Measurements from ENCODE around the gene PHACTR3. TPM values are rescaled to one million over a fixed set of nuclear protein-coding genes. Genes with fewer than 3 reads are reported as not detected.

The PHACTR3 gene
- total RNA-seq, 1 experiment from 2014 or later, result not detected

DNA sequence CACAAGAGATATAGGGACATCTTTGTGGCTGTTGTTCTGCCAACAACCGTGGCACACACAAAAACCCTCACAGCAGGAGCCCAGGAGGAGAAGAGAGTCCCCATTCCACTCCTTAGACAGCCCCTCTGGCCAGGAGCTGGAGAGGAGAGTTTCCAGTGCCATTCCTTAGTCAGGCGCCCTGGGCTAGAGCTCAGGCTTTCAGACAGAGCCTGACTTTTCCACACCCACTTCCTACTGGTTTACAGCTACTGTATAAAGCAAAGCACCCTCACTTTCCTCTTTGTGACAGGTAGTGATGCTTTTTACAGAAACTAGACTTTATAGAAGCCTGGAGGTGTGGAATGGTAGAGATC is 183.2 kb downstream of the PHACTR3 start:
- no peaks in the 10 kb centered on the region for H3K79me2 ChIP-seq (ENCODE audit: insufficient read depth, low read length)
- H3K9ac ChIP-seq (ENCODE audit: low read length), result no peak overlapping the region
- H3K4me3 ChIP-seq (replicated peaks in 1 of 2; ENCODE audit: low read depth in 1 of 2, low read length in 2 of 2), result no peak overlapping the region
- H3K4me1 ChIP-seq (ENCODE audit: control insufficient read depth in 1 of 2, insufficient read depth in 2 of 2, low read length in 2 of 2), result no peaks in the 10 kb centered on the region
- H2AFZ ChIP-seq (ENCODE audit: low read depth, low read length, poor library complexity, severe bottlenecking), result no peak overlapping the region
- no peak overlapping the region for H3K27ac ChIP-seq (ENCODE audit: low read depth, low read length)
- BruUV-seq (replicated peaks), result no TSS peak
- CTCF ChIA-PET, result no interaction called here
- POLR2A ChIA-PET, result no interaction called here
- no peaks in the 10 kb centered on the region for H3K9me3 ChIP-seq (ENCODE audit: control insufficient read depth in 1 of 2, insufficient read depth in 1 of 2, low read depth in 1 of 2, low read length in 2 of 2)
- H3K27me3 ChIP-seq (ENCODE audit: insufficient read depth, low read length), result peaks cover 21% of the 10 kb centered on the region
- ATAC-seq (no peak), DNase-seq (ENCODE audit: low read depth, low spot score) (no peak)
- no peak overlapping the region for H3K4me2 ChIP-seq (ENCODE audit: low read length)
- H3K36me3 ChIP-seq (ENCODE audit: control insufficient read depth in 1 of 2, insufficient read depth in 2 of 2, low read length in 2 of 2), result no peaks in the 10 kb centered on the region
- H3K9me2 ChIP-seq (ENCODE audit: insufficient read depth), result no peaks in the 10 kb centered on the region
- RAD21 ChIA-PET (ENCODE audit: low non-redundant PET in 1 of 2, low total read pairs in 2 of 2, uncharacterized antibody in 2 of 2, unreplicated experiment in 2 of 2), result no interaction called here
- intact Hi-C loops (cut with micrococcal nuclease), result no loop called here
- no peaks in the 10 kb centered on the region for H4K20me1 ChIP-seq (ENCODE audit: insufficient read depth)
- TF ChIP-seq ZNF274 (IDR thresholded peaks at IDR 0.05; ENCODE audit: low read depth, low read length) (no peak), EGR1 (IDR thresholded peaks at IDR 0.05; ENCODE audit: low read depth) (no peak), SP1 (IDR thresholded peaks at IDR 0.05; ENCODE audit: low read depth) (no peak), FOSL1 (IDR thresholded peaks at IDR 0.05; ENCODE audit: low read depth) (no peak), EZH2phosphoT487 (IDR thresholded peaks at IDR 0.05; ENCODE audit: borderline replicate concordance) (no peak), SIN3A (IDR thresholded peaks at IDR 0.05; ENCODE audit: low read depth) (no peak), YY1 (IDR thresholded peaks at IDR 0.05; ENCODE audit: extremely low read depth, insufficient replicate concordance, low read depth, low read length) (no peak), POLR2AphosphoS5 (IDR thresholded peaks at IDR 0.05; ENCODE audit: low read depth, low read length) (no peak), MAX (IDR thresholded peaks at IDR 0.05) (no peak), ZFX (IDR thresholded peaks at IDR 0.05) (no peak), RAD21 (IDR thresholded peaks at IDR 0.05; ENCODE audit: low read depth) (no peak), ELF1 (IDR thresholded peaks at IDR 0.05; ENCODE audit: borderline replicate concordance, low read depth) (no peak), CBX3 (IDR thresholded peaks at IDR 0.05; ENCODE audit: low read depth) (no peak)
- TF ChIP-seq, protein P1, sequence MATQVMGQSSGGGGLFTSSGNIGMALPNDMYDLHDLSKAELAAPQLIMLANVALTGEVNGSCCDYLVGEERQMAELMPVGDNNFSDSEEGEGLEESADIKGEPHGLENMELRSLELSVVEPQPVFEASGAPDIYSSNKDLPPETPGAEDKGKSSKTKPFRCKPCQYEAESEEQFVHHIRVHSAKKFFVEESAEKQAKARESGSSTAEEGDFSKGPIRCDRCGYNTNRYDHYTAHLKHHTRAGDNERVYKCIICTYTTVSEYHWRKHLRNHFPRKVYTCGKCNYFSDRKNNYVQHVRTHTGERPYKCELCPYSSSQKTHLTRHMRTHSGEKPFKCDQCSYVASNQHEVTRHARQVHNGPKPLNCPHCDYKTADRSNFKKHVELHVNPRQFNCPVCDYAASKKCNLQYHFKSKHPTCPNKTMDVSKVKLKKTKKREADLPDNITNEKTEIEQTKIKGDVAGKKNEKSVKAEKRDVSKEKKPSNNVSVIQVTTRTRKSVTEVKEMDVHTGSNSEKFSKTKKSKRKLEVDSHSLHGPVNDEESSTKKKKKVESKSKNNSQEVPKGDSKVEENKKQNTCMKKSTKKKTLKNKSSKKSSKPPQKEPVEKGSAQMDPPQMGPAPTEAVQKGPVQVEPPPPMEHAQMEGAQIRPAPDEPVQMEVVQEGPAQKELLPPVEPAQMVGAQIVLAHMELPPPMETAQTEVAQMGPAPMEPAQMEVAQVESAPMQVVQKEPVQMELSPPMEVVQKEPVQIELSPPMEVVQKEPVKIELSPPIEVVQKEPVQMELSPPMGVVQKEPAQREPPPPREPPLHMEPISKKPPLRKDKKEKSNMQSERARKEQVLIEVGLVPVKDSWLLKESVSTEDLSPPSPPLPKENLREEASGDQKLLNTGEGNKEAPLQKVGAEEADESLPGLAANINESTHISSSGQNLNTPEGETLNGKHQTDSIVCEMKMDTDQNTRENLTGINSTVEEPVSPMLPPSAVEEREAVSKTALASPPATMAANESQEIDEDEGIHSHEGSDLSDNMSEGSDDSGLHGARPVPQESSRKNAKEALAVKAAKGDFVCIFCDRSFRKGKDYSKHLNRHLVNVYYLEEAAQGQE (IDR thresholded peaks at IDR 0.05; ENCODE audit: low read depth), result no peak

Data from HCT116 (cell line).